HepG2 (cell line): ENCODE data around the gene CEP43. TPM values are rescaled to one million over a fixed set of nuclear protein-coding genes. Genes with fewer than 3 reads are reported as not detected.

Experiments
- ARNT2 ChIP-seq: sonication (generic); formaldehyde crosslinking; IDR thresholded peaks from 2 replicates; pipeline ENCODE4 v1.8.0; 2022; ENCODE audit warnings: mild to moderate bottlenecking, low read depth, missing genetic modification reagents, moderate library complexity
- CBFB ChIP-seq: sonication (generic); formaldehyde crosslinking; IDR thresholded peaks from 2 replicates; pipeline ENCODE4 v1.4.0; 2020; ENCODE audit warnings: missing genetic modification reagents
- EP300 ChIP-seq, 3 experiments: sonication (generic) in 1 of 3; formaldehyde crosslinking in 1 of 3; IDR thresholded peaks; 2 replicates each; pipeline versions ENCODE4 v1.5.1 to v1.6.1; 2011 to 2020; ENCODE audit warnings: low read depth in 2 of 3, low read length in 2 of 3, borderline replicate concordance in 1 of 3, improper control_type of control experiment in 1 of 3, mild to moderate bottlenecking in 1 of 3, missing genetic modification reagents in 1 of 3, moderate library complexity in 1 of 3
- GABPB1 ChIP-seq: IDR thresholded peaks from 2 replicates; pipeline ENCODE4 v1.6.1; 2016; ENCODE audit warnings: mild to moderate bottlenecking, missing genetic modification reagents, moderate library complexity, missing compliant biosample characterization
- HNF4G ChIP-seq, 2 experiments: sonication (generic) in 1 of 2; formaldehyde crosslinking in 1 of 2; IDR thresholded peaks; 2 replicates each; pipeline versions ENCODE4 v1.4.0 to v1.6.1; 2011 to 2020; ENCODE audit warnings: borderline replicate concordance in 2 of 2, low read depth in 2 of 2, mild to moderate bottlenecking in 2 of 2, low read length in 1 of 2, missing genetic modification reagents in 1 of 2, moderate library complexity in 1 of 2
- HNRNPK ChIP-seq: fragments of 200-400 bp; formaldehyde crosslinking; IDR thresholded peaks from 2 replicates; pipeline ENCODE4 v1.6.1; 2018; ENCODE audit warnings: low read length, low read depth, moderate library complexity, mild to moderate bottlenecking; ENCODE audit not compliant: poor library complexity, severe bottlenecking
- HNRNPLL ChIP-seq: fragments of 200-400 bp; formaldehyde crosslinking; IDR thresholded peaks from 2 replicates; pipeline ENCODE4 v1.6.1; 2017; ENCODE audit warnings: mild to moderate bottlenecking, low read depth, low read length; ENCODE audit not compliant: poor library complexity, severe bottlenecking
- KDM5A ChIP-seq: fragments of 200-600 bp; sonication (generic); IDR thresholded peaks from 2 replicates; pipeline ENCODE4 v1.7.0; 2018; ENCODE audit warnings: antibody characterized with exemption, mild to moderate bottlenecking, low read length, borderline replicate concordance
- KLF11 ChIP-seq: IDR thresholded peaks from 2 replicates; pipeline ENCODE4 v1.6.1; 2016; ENCODE audit warnings: missing compliant biosample characterization
- PHF20 ChIP-seq: sonication (generic); formaldehyde crosslinking; IDR thresholded peaks from 2 replicates; pipeline ENCODE4 v1.5.0; 2020; ENCODE audit warnings: mild to moderate bottlenecking, missing genetic modification reagents
- YEATS2 ChIP-seq: sonication (generic); formaldehyde crosslinking; IDR thresholded peaks from 2 replicates; pipeline ENCODE4 v1.4.0; 2020; ENCODE audit warnings: missing genetic modification reagents, borderline replicate concordance
- ZNF558 ChIP-seq: sonication (generic); formaldehyde crosslinking; IDR thresholded peaks from 2 replicates; pipeline ENCODE4 v1.9.0; 2022; ENCODE audit warnings: mild to moderate bottlenecking, missing genetic modification reagents, borderline replicate concordance
- ZNF773 ChIP-seq: sonication (generic); formaldehyde crosslinking; IDR thresholded peaks from 2 replicates; pipeline ENCODE4 v1.4.0; 2020; ENCODE audit warnings: missing genetic modification reagents, borderline replicate concordance
- polyA plus RNA-seq, 8 experiments: library from polyadenylated mRNA; depleted of rRNA in 3 of 8; stranded (reverse) in 7 of 8; unstranded in 1 of 8; fragments of >200 nt; fragmentation: Illumina TruSeq in 4 of 8; extraction: Trizol in 4 of 8; gene quantifications; 2 replicates each; pipeline versions ENCODE4 v1.2.1 to v1.2.3, GENCODE V29; 2011 to 2016; ENCODE audit warnings: low read depth in 4 of 8, missing spikeins in 1 of 8, mixed read lengths in 1 of 8; ENCODE audit not compliant: insufficient read depth in 1 of 8
- total RNA-seq, 5 experiments: library from RNA; depleted of rRNA; stranded (reverse); fragments of >200 nt; fragmentation: Illumina TruSeq; extraction: Trizol; gene quantifications; 2 replicates each; pipeline ENCODE4 v1.2.3, GENCODE V29; 2016; ENCODE audit warnings: low read depth in 1 of 5
- TF ChIP-seq, protein P1 (sequence below): sonication (generic); formaldehyde crosslinking; IDR thresholded peaks from 2 replicates; pipeline ENCODE4 v1.5.0; 2020; ENCODE audit warnings: mild to moderate bottlenecking, missing genetic modification reagents, moderate library complexity
- TF ChIP-seq, protein P2 (sequence below): sonication (generic); formaldehyde crosslinking; IDR thresholded peaks from 2 replicates; pipeline ENCODE4 v1.9.0; 2021; ENCODE audit warnings: missing genetic modification reagents, mild to moderate bottlenecking, borderline replicate concordance
- TF ChIP-seq, protein P3 (sequence below): IDR thresholded peaks from 2 replicates; pipeline ENCODE4 v1.6.1; 2012; ENCODE audit warnings: low read depth, low read length, improper control_type of control experiment
- TF ChIP-seq, protein P4 (sequence below): sonication (generic); formaldehyde crosslinking; IDR thresholded peaks from 2 replicates; pipeline ENCODE4 v1.5.1; 2020; ENCODE audit warnings: missing genetic modification reagents, mild to moderate bottlenecking, borderline replicate concordance

CEP43 gene
- total and polyA plus RNA-seq, 2 of the 13 experiments (the other 11 are each of a cell fraction or from before 2014, with no cell fraction given) = 29.3 to 73.9 TPM

DNA sequence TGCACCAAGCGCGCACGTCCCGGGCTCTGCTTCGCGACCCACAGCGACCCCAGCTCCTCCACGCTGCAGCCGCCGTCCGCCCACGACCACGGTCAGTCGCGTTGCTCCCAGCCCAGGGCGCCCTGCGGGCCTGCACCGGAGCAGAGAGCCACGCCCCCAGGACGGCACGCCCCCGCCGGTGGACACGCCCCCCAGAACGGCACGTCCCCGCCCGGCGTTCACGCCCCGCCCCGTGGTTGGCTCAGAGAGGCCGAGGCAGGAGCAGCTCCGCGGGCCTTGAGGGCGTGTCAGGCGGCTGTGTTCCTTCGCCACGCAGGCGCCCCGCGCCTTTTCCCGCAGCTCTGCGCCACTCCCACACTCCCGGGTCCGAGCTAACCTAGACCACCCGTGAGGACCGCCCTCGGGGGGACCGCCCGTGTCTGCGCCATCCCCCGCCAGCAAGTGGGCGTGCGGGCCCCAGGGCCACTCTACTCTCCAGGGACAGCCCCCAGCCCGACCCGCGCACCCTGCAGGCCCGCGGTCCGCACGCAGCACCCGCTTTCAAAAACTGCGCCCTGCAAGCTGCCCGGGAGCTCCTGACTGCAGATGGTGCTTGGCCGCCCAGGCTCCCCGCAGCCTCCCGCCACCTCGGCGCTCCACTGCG lies 42.6 kb upstream of the CEP43 start, which contains the start of gene RNASET2 (continued):
- peak; percentile 48; the same call in 1 of the 2 replicates for TF ChIP-seq PHF20 (CRISPR knock-in tag)
- peak; percentile 11 for TF ChIP-seq HNRNPK
- peak; percentile 89; the same call in 1 of the 2 replicates for TF ChIP-seq ZNF558
- peak; percentile 46; the same call in 1 of the 2 replicates for TF ChIP-seq ZNF773
- peak in 1 of 2 experiments; percentile 1; a peak in 1 of 4 replicates for TF ChIP-seq EP300 (IDR thresholded peaks at IDR 0.05; ENCODE audit: low read depth in 2 of 2, low read length in 2 of 2)
- TF ChIP-seq EP300 (CRISPR knock-in tag; IDR thresholded peaks at IDR 0.05; ENCODE audit: borderline replicate concordance) = no peak
- TF ChIP-seq, protein P1, sequence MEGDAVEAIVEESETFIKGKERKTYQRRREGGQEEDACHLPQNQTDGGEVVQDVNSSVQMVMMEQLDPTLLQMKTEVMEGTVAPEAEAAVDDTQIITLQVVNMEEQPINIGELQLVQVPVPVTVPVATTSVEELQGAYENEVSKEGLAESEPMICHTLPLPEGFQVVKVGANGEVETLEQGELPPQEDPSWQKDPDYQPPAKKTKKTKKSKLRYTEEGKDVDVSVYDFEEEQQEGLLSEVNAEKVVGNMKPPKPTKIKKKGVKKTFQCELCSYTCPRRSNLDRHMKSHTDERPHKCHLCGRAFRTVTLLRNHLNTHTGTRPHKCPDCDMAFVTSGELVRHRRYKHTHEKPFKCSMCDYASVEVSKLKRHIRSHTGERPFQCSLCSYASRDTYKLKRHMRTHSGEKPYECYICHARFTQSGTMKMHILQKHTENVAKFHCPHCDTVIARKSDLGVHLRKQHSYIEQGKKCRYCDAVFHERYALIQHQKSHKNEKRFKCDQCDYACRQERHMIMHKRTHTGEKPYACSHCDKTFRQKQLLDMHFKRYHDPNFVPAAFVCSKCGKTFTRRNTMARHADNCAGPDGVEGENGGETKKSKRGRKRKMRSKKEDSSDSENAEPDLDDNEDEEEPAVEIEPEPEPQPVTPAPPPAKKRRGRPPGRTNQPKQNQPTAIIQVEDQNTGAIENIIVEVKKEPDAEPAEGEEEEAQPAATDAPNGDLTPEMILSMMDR = peak; percentile 10
- TF ChIP-seq CBFB (CRISPR knock-in tag) = no peak
- 0 out of 2 replicates have a peak, but pooled peaks have one; percentile 48 for TF ChIP-seq GABPB1 (CRISPR knock-in tag)
- TF ChIP-seq KLF11 (CRISPR knock-in tag) = no peak; the same call in 1 of the 2 replicates
- TF ChIP-seq, protein P2, sequence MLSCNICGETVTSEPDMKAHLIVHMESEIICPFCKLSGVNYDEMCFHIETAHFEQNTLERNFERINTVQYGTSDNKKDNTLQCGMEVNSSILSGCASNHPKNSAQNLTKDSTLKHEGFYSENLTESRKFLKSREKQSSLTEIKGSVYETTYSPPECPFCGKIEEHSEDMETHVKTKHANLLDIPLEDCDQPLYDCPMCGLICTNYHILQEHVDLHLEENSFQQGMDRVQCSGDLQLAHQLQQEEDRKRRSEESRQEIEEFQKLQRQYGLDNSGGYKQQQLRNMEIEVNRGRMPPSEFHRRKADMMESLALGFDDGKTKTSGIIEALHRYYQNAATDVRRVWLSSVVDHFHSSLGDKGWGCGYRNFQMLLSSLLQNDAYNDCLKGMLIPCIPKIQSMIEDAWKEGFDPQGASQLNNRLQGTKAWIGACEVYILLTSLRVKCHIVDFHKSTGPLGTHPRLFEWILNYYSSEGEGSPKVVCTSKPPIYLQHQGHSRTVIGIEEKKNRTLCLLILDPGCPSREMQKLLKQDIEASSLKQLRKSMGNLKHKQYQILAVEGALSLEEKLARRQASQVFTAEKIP (CRISPR knock-in tag) = no peak
- 0 out of 2 replicates have a peak, but pooled peaks have one; percentile 20 for TF ChIP-seq KDM5A
- TF ChIP-seq ARNT2 (CRISPR knock-in tag) = 0 out of 2 replicates have a peak, but pooled peaks have one; percentile 43
- TF ChIP-seq HNRNPLL = peak; percentile 83
- TF ChIP-seq, protein P3, sequence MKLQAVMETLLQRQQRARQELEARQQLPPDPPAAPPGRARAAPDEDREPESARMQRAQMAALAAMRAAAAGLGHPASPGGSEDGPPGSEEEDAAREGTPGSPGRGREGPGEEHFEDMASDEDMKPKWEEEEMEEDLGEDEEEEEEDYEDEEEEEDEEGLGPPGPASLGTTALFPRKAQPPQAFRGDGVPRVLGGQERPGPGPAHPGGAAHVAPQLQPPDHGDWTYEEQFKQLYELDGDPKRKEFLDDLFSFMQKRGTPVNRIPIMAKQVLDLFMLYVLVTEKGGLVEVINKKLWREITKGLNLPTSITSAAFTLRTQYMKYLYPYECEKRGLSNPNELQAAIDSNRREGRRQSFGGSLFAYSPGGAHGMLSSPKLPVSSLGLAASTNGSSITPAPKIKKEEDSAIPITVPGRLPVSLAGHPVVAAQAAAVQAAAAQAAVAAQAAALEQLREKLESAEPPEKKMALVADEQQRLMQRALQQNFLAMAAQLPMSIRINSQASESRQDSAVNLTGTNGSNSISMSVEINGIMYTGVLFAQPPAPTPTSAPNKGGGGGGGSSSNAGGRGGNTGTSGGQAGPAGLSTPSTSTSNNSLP = no peak
- peak; percentile 5; the same call in 1 of the 2 replicates for TF ChIP-seq YEATS2
- no peak for TF ChIP-seq HNF4G (IDR thresholded peaks at IDR 0.05; ENCODE audit: borderline replicate concordance, low read depth, low read length)
- 0 out of 2 replicates have a peak, but pooled peaks have one; percentile 11 for TF ChIP-seq HNF4G (CRISPR knock-in tag; IDR thresholded peaks at IDR 0.05; ENCODE audit: borderline replicate concordance, low read depth)
- TF ChIP-seq, protein P4, sequence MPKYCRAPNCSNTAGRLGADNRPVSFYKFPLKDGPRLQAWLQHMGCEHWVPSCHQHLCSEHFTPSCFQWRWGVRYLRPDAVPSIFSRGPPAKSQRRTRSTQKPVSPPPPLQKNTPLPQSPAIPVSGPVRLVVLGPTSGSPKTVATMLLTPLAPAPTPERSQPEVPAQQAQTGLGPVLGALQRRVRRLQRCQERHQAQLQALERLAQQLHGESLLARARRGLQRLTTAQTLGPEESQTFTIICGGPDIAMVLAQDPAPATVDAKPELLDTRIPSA (CRISPR knock-in tag) = peak; percentile 26; the same call in 1 of the 2 replicates
